Measurements from ENCODE around the gene PCBP3. TPM values are rescaled to one million over a fixed set of nuclear protein-coding genes. Genes with fewer than 3 reads are reported as not detected.

PCBP3 gene
- total RNA-seq = 1 to 10 TPM; 5.3 to 6.6 TPM

GRCh38 chr21:45643021-45643980 lies at the start of gene PCBP3:
Gene PCBP3, plus strand, starts transcription at chr21:45643725. Its CDS starts 206,361 bp downstream, at chr21:45850086.
- H3K4me3 Mint-ChIP-seq = peak within 1 kb of the TSS; percentile 71
- peak within 1 kb of the TSS; percentile 49 for H3K27ac Mint-ChIP-seq
- H3K36me3 Mint-ChIP-seq = no peaks in the 10 kb centered on the region
- DNase-seq = peak; percentile 98
- ChIA-PET POLR2A (no interaction called here), CTCF (no interaction called here)
- intact Hi-C loops (cut with micrococcal nuclease) = loop anchor here (1.0 to 10.0 kb wide), 7 partner anchors 51 to 718 kb away; partner anchors contain the start of genes ITGB2 and LSS
- peaks cover 18% of the 10 kb centered on the region for H3K27me3 Mint-ChIP-seq
- H3K4me1 Mint-ChIP-seq (ENCODE audit: low read depth) = peaks cover 25% of the 10 kb centered on the region
- no peaks in the 10 kb centered on the region for H3K9me3 Mint-ChIP-seq

DNA sequence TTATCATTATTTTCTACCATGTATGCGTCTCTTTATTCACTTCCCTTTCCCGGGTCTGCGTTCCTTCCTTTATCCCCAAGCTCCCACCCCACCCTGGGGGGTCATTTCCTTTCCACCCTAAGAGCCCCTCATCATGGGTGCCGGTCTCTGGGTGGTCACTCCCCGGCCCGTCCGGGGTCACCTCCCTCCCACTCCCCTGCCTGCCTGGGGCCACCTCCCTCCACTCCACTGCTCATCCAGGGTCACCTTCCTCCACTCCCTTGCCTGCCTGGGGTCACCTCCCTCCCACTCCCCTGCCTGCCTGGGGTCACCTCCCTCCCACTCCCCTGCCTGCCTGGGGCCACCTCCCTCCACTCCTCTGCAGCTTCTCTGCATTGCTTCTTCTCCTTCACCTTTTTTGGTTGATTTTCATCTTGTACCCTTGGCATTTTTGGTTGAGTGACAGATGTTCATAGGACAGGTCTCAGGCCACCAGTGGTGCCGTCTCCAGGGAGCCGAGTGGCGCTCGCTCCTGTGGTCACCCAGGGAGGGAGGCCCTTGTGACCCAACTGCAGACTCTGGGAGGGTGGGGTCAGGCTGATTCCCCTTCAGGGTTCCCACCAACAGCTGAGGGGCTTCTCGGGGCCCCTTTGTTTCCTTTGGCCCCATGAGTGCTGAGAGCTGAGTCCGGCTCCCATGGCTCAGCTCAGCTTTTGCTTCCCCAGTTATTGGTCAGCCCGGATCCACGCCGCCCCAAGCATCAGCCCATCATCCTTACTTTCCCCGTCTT lies 48.6 kb upstream of the PCBP3 start:
- peaks cover 11% of the 10 kb centered on the region for H3K4me1 Mint-ChIP-seq (ENCODE audit: low read depth)
- no peaks in the 10 kb centered on the region for H3K36me3 Mint-ChIP-seq
- POLR2A ChIA-PET = no interaction called here
- DNase-seq = no peak
- H3K27ac Mint-ChIP-seq = no peak overlapping the region
- H3K27me3 Mint-ChIP-seq = no peaks in the 10 kb centered on the region
- CTCF ChIA-PET = interaction anchor here (0.6 to 2.3 kb wide), 6 partner anchors 9 to 454 kb away, joined by 3 to 8 read pairs (median 3); no protein-coding TSS in a partner anchor
- H3K4me3 Mint-ChIP-seq = no peak overlapping the region
- intact Hi-C loops (cut with micrococcal nuclease) = loop anchor here (5.0 kb wide), 1 partner anchor 308 kb away; the partner anchor contains the start of gene POFUT2
- no peaks in the 10 kb centered on the region for H3K9me3 Mint-ChIP-seq

GRCh38 chr21:45595574-45596295 lies 47.8 kb upstream of the PCBP3 start:
- DNase-seq = no peak

DNA sequence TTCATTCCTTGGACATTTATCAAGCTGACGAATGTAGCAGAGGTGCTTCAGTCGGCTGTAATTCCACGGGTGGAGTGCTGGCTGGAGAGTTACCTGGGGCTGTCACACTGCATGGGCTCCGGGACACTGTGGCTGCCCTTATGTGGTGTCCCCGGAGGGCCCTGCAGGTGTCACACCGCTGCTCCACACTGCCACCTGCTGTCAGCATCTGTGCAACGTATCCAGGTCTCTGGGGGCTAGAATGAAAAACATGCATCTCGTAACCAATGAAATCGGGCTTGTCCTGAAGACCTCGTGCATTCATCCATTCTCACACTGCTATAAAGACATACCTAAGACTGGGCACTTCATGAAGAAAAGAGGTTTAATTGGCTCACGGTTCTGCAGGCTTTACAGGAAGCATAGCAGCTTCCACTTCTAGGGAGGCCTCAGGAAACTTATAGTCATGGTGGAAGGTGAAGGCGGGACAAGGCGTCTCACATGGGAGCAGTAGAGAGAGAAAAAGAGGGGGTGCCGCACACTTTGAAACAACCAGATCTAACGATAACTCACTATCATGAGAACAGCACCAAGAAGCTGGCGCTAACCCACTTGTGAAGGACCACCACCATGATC lies 46.7 kb upstream of the PCBP3 start:
- H3K4me3 Mint-ChIP-seq = no peak overlapping the region
- POLR2A ChIA-PET = interaction anchor here (0.9 kb wide), 1 partner anchor 46 kb away, joined by 3 read pairs; no protein-coding TSS in a partner anchor
- CTCF ChIA-PET = interaction anchor here (0.7 to 2.5 kb wide), 14 partner anchors 12 to 224 kb away, joined by 3 to 11 read pairs (median 4); no protein-coding TSS in a partner anchor
- H3K9me3 Mint-ChIP-seq = peaks cover 9% of the 10 kb centered on the region
- no peaks in the 10 kb centered on the region for H3K36me3 Mint-ChIP-seq
- peak overlapping the region; percentile 26 for H3K27ac Mint-ChIP-seq
- no peaks in the 10 kb centered on the region for H3K27me3 Mint-ChIP-seq
- peak; percentile 88 for DNase-seq
- H3K4me1 Mint-ChIP-seq (ENCODE audit: low read depth) = peaks cover 11% of the 10 kb centered on the region
- intact Hi-C loops (cut with micrococcal nuclease) = loop anchor here (1.0 kb wide), 1 partner anchor 42 kb away; no protein-coding TSS in a partner anchor

More at GRCh38 chr21:45595574-45596295, 47.8 kb upstream of the PCBP3 start:
- intact Hi-C loops (cut with micrococcal nuclease) = loop anchor here (1.0 kb wide), 1 partner anchor 40 kb away; no protein-coding TSS in a partner anchor
- H3K4me1 Mint-ChIP-seq (ENCODE audit: low read depth) = peaks cover 11% of the 10 kb centered on the region
- no peaks in the 10 kb centered on the region for H3K36me3 Mint-ChIP-seq
- ChIA-PET POLR2A (interaction anchor here (0.9 kb wide), 1 partner anchor 45 kb away, joined by 3 read pairs; no protein-coding TSS in a partner anchor), CTCF (interaction anchor here (0.6 to 2.5 kb wide), 16 partner anchors 8 to 454 kb away, joined by 3 to 11 read pairs (median 4); no protein-coding TSS in a partner anchor)
- H3K27me3 Mint-ChIP-seq = no peaks in the 10 kb centered on the region
- peaks cover 8% of the 10 kb centered on the region for H3K9me3 Mint-ChIP-seq
- no peak overlapping the region for H3K27ac Mint-ChIP-seq
- H3K4me3 Mint-ChIP-seq = no peak overlapping the region

- no peaks in the 10 kb centered on the region for H3K27me3 Mint-ChIP-seq
- no peak overlapping the region for H3K4me3 Mint-ChIP-seq
- no peak overlapping the region for H3K27ac Mint-ChIP-seq
- H3K36me3 Mint-ChIP-seq = peaks cover under 1% of the 10 kb centered on the region
- POLR2A ChIA-PET = no interaction called here
- intact Hi-C loops (cut with micrococcal nuclease) = no loop called here
- peaks cover 12% of the 10 kb centered on the region for H3K9me3 Mint-ChIP-seq
- no peak for DNase-seq
- H3K4me1 Mint-ChIP-seq (ENCODE audit: low read depth) = peaks cover 11% of the 10 kb centered on the region
- CTCF ChIA-PET = interaction anchor here (0.6 to 2.5 kb wide), 4 partner anchors 22 to 325 kb away, joined by 3 to 10 read pairs (median 6); no protein-coding TSS in a partner anchor
These were observed 45.4 kb upstream of the PCBP3 start for GRCh38 chr21:45598109-45598508.

DNA sequence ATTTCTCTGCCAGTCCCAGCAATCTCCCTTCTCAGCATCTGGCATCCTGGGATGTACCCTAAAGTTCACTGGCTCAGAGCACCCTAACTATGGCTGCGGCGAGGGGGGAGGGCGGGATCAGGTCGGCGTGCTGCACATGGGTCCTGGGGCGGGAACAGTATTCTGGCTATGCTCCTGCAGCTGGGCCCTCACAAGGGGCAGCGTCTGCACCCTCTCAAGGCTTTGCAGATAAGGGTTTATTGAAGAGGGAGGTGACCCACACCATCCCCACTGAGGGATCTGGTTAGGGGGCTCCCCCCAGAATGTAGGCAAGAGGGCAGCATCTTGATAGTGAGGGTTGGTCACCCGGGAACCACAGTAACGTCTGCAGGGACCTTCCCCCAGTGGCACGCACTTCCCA lies 44.9 kb upstream of the PCBP3 start:
- Mint-ChIP-seq H3K27ac (no peak overlapping the region), H3K36me3 (peaks cover 2% of the 10 kb centered on the region), H3K4me3 (no peak overlapping the region), H3K9me3 (peaks cover 18% of the 10 kb centered on the region), H3K27me3 (no peaks in the 10 kb centered on the region), H3K4me1 (ENCODE audit: low read depth) (peaks cover 11% of the 10 kb centered on the region)
- CTCF ChIA-PET = interaction anchor here (0.6 to 1.1 kb wide), 2 partner anchors 309 to 324 kb away, joined by 3 read pairs; no protein-coding TSS in a partner anchor
- no peak for DNase-seq
- intact Hi-C loops (cut with micrococcal nuclease) = no loop called here
- POLR2A ChIA-PET = no interaction called here

- POLR2A ChIA-PET = no interaction called here
- H3K27ac Mint-ChIP-seq = no peak overlapping the region
- peaks cover 2% of the 10 kb centered on the region for H3K36me3 Mint-ChIP-seq
- peaks cover 11% of the 10 kb centered on the region for H3K4me1 Mint-ChIP-seq (ENCODE audit: low read depth)
- intact Hi-C loops (cut with micrococcal nuclease) = no loop called here
- no peak overlapping the region for H3K4me3 Mint-ChIP-seq
- CTCF ChIA-PET = no interaction called here
- H3K27me3 Mint-ChIP-seq = no peaks in the 10 kb centered on the region
- H3K9me3 Mint-ChIP-seq = peaks cover 23% of the 10 kb centered on the region
- no peak for DNase-seq
These were observed 44.4 kb upstream of the PCBP3 start for GRCh38 chr21:45599146-45599581.

DNA sequence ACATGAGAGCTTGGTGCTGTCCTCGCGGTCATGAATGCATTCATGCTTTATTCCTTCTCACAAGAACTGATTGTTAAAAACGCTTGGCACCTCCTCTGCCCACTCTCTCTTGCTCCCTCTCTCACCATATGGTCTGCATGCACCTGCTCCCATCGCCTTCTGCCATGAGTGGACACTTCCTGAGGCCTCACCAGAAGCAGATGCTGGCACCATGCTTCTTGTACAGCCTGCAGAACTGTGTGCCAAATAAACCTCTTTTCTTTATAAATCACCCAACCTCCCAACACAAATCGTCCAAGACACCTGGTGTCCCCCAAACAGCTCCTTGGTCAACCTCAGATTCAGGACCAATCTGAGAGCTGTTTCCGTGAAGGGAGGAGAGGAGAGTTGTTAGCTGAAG lies 43.3 kb upstream of the PCBP3 start:
- intact Hi-C loops (cut with micrococcal nuclease) = no loop called here
- CTCF ChIA-PET = interaction anchor here (1.0 kb wide), 1 partner anchor 53 kb away, joined by 3 read pairs; no protein-coding TSS in a partner anchor
- Mint-ChIP-seq H3K4me1 (ENCODE audit: low read depth) (peaks cover 11% of the 10 kb centered on the region), H3K36me3 (peaks cover 2% of the 10 kb centered on the region), H3K27ac (no peak overlapping the region), H3K27me3 (no peaks in the 10 kb centered on the region), H3K9me3 (peaks cover 26% of the 10 kb centered on the region), H3K4me3 (no peak overlapping the region)
- POLR2A ChIA-PET = no interaction called here
- DNase-seq = no peak

GRCh38 chr21:45601551-45601950 lies 42.0 kb upstream of the PCBP3 start:
- Mint-ChIP-seq H3K36me3 (peaks cover 2% of the 10 kb centered on the region), H3K27ac (no peak overlapping the region), H3K4me1 (ENCODE audit: low read depth) (peaks cover 5% of the 10 kb centered on the region), H3K4me3 (no peak overlapping the region), H3K9me3 (peaks cover 26% of the 10 kb centered on the region), H3K27me3 (no peaks in the 10 kb centered on the region)
- POLR2A ChIA-PET = no interaction called here
- intact Hi-C loops (cut with micrococcal nuclease) = no loop called here
- CTCF ChIA-PET = interaction anchor here (1.0 kb wide), 1 partner anchor 9 kb away, joined by 3 read pairs; no protein-coding TSS in a partner anchor
- DNase-seq = no peak

DNA sequence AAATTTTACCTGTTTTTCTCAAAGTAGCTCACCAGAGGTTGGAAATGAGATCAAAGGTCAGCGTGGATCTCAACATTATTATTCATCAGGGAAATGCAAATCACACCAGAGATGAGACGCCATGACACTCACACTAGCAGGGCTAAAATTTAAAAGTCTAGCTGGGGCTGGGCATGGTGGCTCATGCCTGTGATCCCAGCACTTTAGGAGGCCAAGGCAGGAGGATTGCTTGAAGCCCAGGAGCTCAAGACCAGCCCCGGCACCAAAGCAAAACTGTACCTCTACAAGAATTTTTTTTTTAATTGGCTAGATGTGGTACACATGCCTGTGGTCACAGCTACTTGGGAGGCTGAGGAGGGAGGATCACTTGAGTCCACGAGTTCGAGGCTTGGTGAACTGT lies 41.4 kb upstream of the PCBP3 start:
- peaks cover 2% of the 10 kb centered on the region for H3K36me3 Mint-ChIP-seq
- CTCF ChIA-PET = interaction anchor here (1.0 kb wide), 1 partner anchor 10 kb away, joined by 3 read pairs; no protein-coding TSS in a partner anchor
- intact Hi-C loops (cut with micrococcal nuclease) = no loop called here
- H3K4me1 Mint-ChIP-seq (ENCODE audit: low read depth) = peaks cover 2% of the 10 kb centered on the region
- no peak for DNase-seq
- POLR2A ChIA-PET = no interaction called here
- no peak overlapping the region for H3K27ac Mint-ChIP-seq
- H3K9me3 Mint-ChIP-seq = peaks cover 26% of the 10 kb centered on the region
- H3K27me3 Mint-ChIP-seq = no peaks in the 10 kb centered on the region
- no peak overlapping the region for H3K4me3 Mint-ChIP-seq

DNA sequence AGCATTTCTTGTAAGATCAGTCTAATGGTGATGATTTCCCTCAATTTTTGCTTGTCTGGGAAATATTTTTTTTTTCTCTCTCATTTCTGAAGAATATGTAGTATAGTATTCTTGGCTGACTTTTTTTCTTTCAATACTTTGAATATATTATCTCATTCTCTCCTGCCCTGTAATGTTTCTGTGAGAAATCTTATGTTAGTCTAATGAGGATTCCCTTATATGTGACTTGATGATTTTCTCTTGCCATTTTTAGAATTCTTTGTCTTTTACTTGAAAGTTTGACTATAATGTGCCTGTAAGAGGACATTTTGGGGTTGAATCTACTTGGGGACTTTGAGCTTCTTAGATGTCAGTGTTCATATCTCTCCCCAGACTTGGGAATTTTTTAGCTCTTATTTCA lies 40.0 kb upstream of the PCBP3 start:
- no peak for DNase-seq
- intact Hi-C loops (cut with micrococcal nuclease) = no loop called here
- Mint-ChIP-seq H3K4me1 (ENCODE audit: low read depth) (peaks cover 10% of the 10 kb centered on the region), H3K36me3 (peaks cover 2% of the 10 kb centered on the region), H3K27me3 (no peaks in the 10 kb centered on the region), H3K9me3 (peaks cover 26% of the 10 kb centered on the region), H3K27ac (no peak overlapping the region), H3K4me3 (no peak overlapping the region)
- ChIA-PET POLR2A (no interaction called here), CTCF (interaction anchor here (0.9 kb wide), 1 partner anchor 8 kb away, joined by 3 read pairs; no protein-coding TSS in a partner anchor)
